HG03354 (cell line): ENCODE data around the gene RALGAPA1.
"Not testable (repeated sequence)": the region's sequence is repeated elsewhere in the genome, so short reads cannot be mapped to it uniquely, and the experiment has no call there.

Experiments used
- ATAC-seq: cut with Tn5 transposase; IDR thresholded peaks from one replicate; pipeline ENCODE4 v1.9.1; 2021; ENCODE audit warnings: mild to moderate bottlenecking; ENCODE audit not compliant: unreplicated experiment, poor library complexity, severe bottlenecking

Gene RALGAPA1

GRCh38 chr14:35712466-35712865 lies 96.6 kb downstream of the RALGAPA1 start:
- ATAC-seq = no peak

- no peak for ATAC-seq
Measured at GRCh38 chr14:35708062-35708461, 101.0 kb downstream of the RALGAPA1 start.

GRCh38 chr14:35705636-35706035 lies 103.5 kb downstream of the RALGAPA1 start:
- no peak for ATAC-seq

DNA sequence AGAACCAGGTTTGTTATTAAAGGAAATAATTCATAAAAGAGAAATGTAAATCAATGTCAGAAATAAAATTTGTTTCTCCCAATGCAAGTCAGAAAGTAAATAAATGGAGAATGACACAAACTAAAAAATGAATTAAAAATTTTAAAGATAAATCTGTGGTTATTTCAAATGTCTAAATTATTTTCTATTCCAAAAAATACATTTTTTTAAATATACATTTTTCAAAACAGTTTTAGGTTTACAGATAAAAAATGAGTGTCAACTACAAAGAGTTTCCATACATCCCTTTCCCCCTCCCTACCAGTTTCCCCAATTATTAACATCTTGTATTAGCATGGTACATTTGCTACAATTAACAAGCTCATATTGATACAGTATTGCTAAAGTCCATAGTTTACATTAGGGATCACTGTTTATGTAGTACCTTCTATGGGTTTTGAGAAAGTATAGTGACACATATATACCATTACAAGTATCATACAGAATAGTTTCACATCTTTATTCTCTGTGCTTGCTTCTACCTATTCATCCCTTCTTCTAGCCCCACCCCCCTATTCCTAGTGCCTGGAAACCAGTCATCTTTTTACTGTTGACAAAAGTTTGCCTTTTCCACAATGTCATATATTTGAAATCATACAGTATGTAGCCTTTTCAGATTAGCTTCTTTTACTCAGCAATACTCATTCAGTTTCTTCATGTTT lies 104.2 kb downstream of the RALGAPA1 start:
- no peak for ATAC-seq

DNA sequence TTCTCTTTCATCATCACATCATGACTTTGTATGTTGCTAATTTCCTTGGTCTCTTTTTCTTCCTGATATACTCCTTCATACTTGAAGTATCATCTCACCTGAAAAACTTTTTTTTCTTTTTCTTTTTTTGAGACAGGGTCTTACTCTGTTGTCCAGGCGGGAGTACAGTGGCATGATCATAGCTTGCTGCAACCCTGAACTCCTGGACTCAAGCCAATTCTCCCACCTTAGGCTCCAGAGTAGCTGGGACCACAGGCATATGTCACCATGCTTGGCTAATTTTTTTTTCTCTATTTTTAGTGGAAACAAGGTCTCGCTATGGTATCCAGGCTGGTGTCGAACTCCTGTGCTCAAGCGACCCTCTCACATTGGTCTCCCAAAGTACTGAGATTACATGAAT lies 107.6 kb downstream of the RALGAPA1 start:
- no peak for ATAC-seq

- ATAC-seq = no peak
Measured at GRCh38 chr14:35699791-35700444, 109.2 kb downstream of the RALGAPA1 start.

DNA sequence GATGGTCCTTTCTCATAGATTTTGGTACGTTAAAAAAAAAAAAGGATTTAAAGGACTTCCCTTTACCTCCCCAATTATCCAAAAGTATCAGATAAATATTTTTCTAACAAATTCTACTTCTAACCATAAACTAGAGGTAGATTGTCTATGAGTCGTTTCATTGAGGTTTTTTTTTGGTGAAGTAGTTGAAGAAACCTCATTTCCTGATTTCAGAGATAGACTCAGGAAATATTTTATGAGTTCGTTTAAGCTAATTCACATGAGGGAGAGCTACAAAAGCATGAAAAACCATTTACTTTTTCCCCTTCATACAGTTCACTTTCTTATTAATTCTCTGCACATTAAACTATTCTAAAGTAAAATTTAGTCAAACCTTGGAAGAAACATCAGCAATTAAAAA lies 112.5 kb downstream of the RALGAPA1 start:
- no peak for ATAC-seq

- ATAC-seq = no peak
Measured at GRCh38 chr14:35696119-35696518, 113.0 kb downstream of the RALGAPA1 start.

DNA sequence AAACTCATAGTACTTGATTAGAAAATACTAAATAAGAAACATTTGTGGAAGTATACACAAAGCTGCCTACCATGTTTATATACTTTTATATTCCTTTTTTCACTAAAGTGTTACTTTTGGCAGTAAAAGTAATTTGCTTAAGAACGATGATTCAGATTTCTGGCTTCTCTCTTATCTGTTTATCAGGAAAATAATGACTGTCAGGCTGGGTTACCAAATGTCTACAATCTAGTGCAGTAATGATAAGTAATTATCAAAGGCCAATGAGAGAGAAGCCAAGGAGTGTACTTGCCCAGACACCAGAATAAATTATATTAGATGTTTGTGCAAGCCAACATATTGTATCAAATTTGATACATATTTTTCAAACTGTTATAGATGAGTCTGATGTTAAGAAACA lies 113.4 kb downstream of the RALGAPA1 start:
- ATAC-seq = no peak

DNA sequence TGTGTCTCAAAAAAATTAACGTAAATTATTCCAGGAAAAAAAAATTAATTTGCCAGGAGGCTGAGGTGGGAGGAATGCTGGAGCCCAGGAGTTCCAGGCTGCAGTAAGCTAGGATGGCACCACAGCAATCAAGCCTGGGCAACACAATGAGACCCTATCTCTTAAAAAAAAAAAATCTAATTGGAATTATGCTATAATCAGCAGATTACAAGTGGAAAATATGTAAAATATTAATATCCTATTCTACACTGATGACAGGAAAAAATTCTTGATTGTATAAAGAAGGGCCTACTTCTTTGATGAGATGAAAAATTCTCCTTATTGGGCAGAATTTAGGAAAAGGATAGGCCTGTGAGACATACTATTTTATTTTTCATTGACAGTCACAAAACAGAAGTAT lies 114.0 kb downstream of the RALGAPA1 start:
- ATAC-seq = no peak

DNA sequence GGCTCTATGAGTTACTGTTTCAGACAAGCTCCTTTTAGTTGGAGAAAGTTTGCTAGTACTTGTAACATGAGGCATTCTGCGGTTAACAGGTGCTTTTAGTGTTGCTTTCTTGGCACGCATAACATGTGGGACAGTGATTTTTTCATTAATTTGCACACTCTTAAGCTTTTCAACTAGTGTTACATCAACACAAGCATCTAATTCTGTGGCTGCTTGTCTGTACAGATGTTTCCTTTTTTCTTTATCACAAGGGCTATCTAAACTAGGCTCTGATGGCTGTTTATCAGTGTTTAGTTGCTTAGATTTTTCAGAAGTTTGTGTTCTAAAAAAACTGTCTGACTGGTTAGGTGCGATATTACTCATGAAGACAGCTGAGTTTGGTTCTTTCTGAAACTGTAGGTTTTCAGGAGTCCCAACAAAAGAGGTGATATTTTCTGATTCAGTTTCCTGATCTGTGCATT lies 120.1 kb downstream of the RALGAPA1 start:
- peak; percentile 53 for ATAC-seq

- no peak for ATAC-seq
Measured at GRCh38 chr14:35688126-35688826, 120.8 kb downstream of the RALGAPA1 start.

DNA sequence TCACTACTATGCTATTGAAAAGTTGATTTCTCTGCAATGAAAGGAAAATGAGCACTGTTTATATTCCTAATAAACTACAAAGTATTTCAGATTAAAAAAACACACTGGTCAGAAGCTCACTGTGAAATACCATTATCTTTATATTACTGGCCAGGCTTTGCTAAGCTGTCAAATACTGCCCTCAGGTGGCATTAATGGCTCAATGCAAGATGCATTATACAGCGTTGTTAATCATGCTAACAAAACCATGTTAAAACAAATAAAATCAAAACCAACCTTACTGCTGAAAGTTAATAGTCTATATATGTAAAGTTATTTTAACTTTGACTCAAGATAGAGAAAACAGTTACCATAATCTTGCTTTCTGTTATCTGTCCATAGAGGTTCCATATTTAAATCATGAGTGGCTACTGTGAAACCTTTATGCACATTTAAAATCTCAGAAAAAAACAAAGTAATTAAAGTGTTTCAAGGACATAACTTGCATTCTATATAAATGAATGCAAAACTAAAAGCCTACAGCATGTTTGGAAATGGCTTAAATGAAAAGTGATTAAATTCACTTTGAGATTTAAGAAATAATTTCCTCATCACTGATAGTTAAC lies 121.7 kb downstream of the RALGAPA1 start:
- peak; percentile 77 for ATAC-seq

DNA sequence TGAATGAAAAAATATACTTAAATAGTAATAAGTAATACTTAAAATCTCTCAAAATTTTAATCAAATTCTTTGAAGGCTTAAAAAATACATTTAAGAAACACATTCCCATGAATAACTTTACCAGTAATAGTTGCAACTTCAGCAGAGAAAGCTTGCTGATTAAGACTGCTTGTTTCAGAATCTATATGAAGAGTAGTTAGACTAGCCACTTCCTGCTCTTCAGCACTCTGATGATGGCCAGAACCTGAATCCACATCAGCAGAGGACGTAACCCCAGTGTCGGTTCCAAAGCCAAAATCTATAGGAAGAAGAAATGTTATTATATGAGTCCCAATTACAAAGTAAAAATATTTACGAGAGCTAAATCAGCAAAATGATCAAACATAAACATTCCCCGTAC lies 125.4 kb downstream of the RALGAPA1 start:
- ATAC-seq = not testable (repeated sequence)

DNA sequence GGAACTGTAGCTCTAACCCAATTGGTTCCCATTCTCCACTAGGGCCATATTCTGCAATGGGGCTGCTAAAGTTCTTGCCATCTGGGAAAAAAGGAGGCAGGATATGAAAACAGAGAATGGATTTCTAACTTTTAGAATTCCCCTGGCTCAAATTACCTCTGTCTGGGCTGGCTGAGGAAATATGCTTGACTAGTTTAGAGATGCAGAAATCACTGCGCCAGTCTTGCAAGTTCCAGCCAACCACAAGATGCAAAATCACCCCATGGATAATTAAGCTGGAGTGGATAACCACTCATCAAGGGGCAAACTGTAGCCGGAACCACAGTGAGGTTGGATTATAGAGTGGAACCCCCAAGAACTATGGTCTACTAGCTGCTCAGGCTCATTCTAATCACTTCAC lies 126.3 kb downstream of the RALGAPA1 start:
- no peak for ATAC-seq

GRCh38 chr14:35678403-35679028 lies 130.6 kb downstream of the RALGAPA1 start:
- no peak for ATAC-seq

DNA sequence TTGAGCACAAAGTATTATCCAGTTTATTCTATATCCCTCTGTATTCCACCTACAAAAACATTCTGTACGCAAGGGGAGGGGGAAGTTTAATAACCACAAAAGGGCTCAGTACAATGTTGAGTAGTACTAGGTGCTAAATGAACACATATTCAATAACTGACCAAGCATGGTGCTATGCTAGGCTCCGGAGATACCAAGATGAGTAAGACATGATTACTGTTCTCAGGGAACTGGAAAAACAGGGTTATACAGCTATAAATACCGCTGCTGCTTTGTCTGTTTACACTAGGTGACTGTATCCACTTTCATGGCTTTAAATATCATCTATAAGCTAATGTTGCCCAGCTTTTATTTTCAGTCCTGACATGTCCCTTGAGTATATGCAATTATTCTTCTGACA lies 139.3 kb downstream of the RALGAPA1 start:
- no peak for ATAC-seq

DNA sequence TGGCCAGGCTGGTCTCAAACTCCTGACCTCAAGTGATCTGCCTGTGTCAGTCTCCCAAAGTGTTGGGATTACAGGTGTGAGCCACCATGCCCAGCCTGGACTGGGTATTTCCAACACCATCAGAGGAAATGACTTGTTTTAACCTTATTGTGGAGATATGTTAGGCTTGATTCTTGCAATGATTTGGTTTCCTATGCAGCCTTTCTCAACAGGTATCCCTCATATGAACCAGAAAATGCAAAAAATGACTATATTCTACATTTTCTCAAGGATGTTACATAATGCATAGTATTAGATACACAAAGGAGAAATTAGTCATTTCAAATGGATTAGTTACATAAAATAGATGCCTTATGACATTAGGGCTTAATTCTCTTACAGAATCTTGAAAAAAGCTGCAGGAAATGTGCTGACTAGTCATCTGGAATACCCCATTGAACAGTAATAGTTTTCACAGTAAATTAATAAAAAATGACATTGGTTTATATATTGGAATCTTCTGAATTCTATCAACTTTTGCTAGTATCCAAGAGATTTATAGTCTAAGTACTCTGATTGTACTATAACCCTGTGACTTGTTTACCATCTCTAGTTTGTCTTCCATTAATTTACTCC lies 142.6 kb downstream of the RALGAPA1 start:
- no peak for ATAC-seq

DNA sequence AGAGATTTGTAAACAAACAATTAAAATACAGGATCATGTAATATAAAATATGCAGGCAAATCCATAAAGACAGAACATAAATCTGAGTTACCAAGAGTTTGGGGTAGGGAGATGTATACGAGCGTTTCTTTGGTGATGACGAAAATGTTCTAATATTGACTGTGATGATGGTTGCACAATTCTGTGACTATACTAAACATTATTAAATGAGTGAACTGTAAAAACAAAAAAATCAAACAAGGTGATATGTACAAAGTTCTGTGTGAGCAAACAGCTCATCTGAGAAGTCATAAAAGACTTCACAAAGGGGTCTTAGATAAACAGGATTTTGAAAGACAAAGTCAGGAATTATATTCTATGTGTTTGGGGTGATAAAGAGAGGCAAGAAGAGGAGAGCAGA lies 147.2 kb downstream of the RALGAPA1 start:
- ATAC-seq = no peak

GRCh38 chr14:35653045-35653444 lies 156.1 kb downstream of the RALGAPA1 start:
- ATAC-seq = no peak
